HG03457 (cell line): ENCODE results near the gene CHRND.
"Not testable (repeated sequence)": the region's sequence is repeated elsewhere in the genome, so short reads cannot be mapped to it uniquely, and the experiment has no call there.

Experiments
- ATAC-seq: cut with Tn5 transposase; IDR thresholded peaks from one replicate; pipeline ENCODE4 v1.9.1; 2021; ENCODE audit warnings: moderate number of reproducible peaks; ENCODE audit not compliant: unreplicated experiment

Gene CHRND

GRCh38 chr2:232570481-232570880 is 44.5 kb downstream of the CHRND start:
- not testable (repeated sequence) for ATAC-seq

- ATAC-seq, result no peak
Observed at GRCh38 chr2:232571026-232571474, 45.1 kb downstream of the CHRND start.

GRCh38 chr2:232573042-232573441 is 47.1 kb downstream of the CHRND start:
- no peak for ATAC-seq

GRCh38 chr2:232573771-232574435 is 47.9 kb downstream of the CHRND start:
- ATAC-seq, result no peak

GRCh38 chr2:232574674-232575403 is 48.9 kb downstream of the CHRND start:
- no peak for ATAC-seq

GRCh38 chr2:232575404-232575746 is 49.4 kb downstream of the CHRND start:
- no peak for ATAC-seq

- ATAC-seq, result no peak
Observed at GRCh38 chr2:232576995-232577394, 51.0 kb downstream of the CHRND start.

- ATAC-seq, result no peak
Observed at GRCh38 chr2:232577841-232578240, 51.9 kb downstream of the CHRND start.

- no peak for ATAC-seq
Observed at GRCh38 chr2:232578626-232579025, 52.7 kb downstream of the CHRND start.

- no peak for ATAC-seq
Observed at GRCh38 chr2:232580648-232580981, 54.7 kb downstream of the CHRND start.

- no peak for ATAC-seq
Observed at GRCh38 chr2:232581725-232582124, 55.8 kb downstream of the CHRND start.

- no peak for ATAC-seq
Observed at GRCh38 chr2:232584238-232584637, 58.3 kb downstream of the CHRND start.
